NCI-H1930 (cell line): ENCODE data around the gene WDR75.
"Not testable (repeated sequence)": the region's sequence is repeated elsewhere in the genome, so short reads cannot be mapped to it uniquely, and the experiment has no call there.

Experiments used
- DNase-seq, 2 experiments: peaks; one replicate each; lab custom pipeline; 2025; lab: John Stamatoyannopoulos, UW

WDR75 gene

DNA sequence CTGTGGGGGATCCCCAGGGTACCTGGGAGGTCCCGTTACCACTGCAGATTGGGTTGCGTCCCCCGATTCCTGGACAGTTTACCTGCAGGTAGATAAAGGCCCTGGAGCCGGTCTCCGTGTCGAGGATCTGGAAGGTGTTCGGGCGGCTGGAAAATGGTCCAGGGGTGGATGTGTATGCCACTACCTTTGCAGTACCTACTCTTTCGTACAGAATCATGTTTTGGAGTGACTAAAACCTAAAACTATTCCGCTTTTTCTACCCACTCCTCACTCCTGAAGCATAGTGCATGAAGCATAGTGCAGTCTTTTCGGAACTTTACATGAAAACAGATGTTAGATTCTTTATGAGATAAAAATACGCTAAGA, 418 bp downstream of the WDR75 start:
- DNase-seq = no peak

GRCh38 chr2:189442468-189442867, 1.2 kb downstream of the WDR75 start:
- DNase-seq = no peak

DNA sequence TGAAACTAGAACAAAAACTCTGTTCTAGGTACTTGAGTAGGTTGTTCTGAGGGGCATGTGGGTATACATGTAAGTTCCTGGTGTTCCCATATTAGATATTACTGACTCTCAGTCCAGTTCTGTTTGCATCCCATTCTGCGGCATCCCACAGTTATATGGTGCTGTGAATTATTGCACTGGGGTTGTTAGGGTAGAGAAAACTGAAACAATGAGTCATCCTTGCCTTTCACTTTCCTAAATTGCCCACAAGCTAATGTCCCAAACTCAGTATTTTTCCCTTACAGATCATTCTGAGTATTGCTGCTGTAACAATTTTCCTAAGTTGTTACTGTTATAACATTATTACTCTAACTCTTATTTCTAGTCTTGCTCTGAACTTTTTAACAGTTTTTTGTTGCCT, 3.0 kb downstream of the WDR75 start:
- no peak for DNase-seq

DNA sequence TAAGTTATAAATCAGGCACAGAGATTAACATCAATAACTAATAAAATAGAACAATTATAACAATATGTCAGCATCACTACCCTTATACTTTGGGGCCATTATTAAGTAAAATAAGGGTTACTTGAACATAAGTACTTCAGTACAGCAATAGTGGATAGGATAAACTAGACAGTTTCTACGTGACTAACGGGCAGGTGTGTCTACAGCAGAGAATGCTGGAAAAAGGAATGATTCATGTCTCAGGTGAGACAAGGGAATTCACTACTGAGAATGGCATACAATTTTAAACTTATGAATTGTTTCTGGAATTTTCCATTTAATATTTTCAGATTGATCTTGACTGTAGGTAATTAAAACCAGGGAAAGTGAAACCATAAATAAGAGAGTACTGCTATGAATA, 5.5 kb downstream of the WDR75 start:
- DNase-seq = no peak

GRCh38 chr2:189454009-189454408, 12.7 kb downstream of the WDR75 start:
- DNase-seq = no peak

GRCh38 chr2:189465076-189465475, 23.8 kb downstream of the WDR75 start:
- DNase-seq = no peak

GRCh38 chr2:189465478-189465877, 24.2 kb downstream of the WDR75 start:
- no peak for DNase-seq

GRCh38 chr2:189466046-189466445, 24.8 kb downstream of the WDR75 start:
- no peak for DNase-seq

- no peak for DNase-seq
Observed at GRCh38 chr2:189466656-189467055, 25.4 kb downstream of the WDR75 start.

DNA sequence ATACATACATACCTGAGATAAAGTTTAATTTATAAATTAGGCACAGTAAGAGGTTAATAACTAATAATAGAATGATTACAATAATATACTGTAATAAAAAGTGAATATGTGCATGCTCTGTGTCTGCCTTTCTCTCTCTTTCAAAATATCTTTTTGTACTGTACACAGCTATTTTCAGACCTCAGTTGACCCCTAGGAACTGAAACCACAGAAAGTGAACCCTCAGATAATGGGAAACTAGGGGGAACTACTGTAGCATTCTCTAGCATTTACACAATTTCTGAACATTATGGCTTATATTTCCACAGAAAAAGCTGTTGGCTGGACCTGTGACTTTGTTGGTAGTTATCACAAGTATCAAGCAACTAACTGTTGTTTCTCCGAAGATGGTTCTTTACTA, 25.9 kb downstream of the WDR75 start:
- DNase-seq = no peak

GRCh38 chr2:189467593-189467992, 26.3 kb downstream of the WDR75 start:
- no peak for DNase-seq

DNA sequence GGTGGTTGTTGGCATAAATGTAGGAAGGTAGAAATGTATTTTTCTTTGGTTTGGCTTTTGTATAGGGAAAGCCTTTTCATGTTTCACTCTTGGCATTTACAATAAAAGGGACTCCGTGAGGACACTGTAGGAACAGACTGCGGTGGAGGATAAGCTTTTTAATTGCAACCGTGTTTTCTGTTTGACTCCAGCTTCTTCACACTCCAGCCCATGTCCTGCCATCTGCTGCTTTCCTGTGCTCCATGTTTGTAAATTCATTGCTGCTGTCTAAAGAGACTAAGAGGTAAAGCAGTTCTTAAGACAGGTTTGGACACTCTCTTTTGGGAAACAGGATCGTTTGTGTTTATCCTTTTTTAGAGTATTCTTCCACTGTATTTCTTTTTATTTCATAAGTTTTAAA, 33.3 kb downstream of the WDR75 start:
- no peak for DNase-seq

DNA sequence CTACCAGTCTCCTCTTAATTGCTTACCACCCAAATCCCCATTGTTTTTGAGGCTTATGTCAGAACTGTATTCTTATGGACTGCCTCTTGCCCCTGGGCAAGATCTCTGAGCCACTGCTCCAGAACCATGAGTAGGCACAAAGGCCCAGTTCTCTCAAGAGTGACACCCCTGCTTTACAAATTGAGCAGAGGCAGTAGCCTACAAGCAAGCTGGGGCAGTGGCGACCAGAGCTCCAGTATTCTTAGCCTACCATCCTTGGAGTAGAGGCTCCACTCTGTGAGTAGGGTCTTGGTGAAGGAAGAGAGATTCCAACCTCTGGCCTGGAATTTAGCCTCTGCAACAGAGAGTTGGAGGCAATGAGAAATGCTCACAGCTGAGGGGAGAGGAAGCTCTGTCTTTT, 36.5 kb downstream of the WDR75 start:
- no peak for DNase-seq

DNA sequence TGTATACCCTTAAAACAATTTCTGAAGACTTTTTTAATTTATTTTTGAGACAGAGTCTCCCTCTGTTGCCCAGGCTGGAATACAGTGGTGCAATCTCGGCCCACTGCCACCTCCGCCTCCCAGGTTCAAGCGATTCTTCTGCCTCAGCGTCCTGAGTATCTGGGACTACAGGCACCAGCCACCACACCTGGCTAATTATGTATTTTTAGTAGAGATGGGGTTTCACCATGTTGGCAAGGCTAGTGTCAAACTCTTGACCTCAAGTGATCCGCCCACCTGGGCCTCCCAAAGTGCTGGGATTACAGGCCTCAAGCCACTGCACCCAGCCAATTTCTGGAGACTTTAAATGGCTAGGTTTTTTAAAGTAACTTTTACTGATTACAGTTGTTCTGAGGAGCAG, 37.0 kb downstream of the WDR75 start:
- not testable (repeated sequence) for DNase-seq

GRCh38 chr2:189481071-189481470, 39.8 kb downstream of the WDR75 start:
- DNase-seq = no peak

DNA sequence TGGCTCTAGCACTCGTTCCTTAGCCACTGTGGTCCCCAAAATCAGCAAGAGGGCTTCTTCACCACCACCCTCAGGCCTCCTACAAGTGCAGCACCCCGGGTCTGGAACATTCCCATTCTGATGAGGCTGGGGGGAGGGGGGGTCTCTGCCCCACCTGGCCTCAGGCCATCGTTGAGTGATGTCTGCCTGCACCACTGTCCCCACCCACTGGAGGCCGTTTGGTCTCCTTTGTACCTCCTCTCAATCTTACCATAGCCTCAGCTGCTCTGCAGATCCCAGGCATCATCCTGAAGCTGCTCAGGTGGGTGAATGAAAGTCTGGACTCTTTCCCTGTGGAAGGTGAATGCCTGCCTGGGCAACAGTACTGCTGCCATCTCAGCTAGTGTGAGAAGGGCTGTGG, 42.3 kb downstream of the WDR75 start:
- DNase-seq = no peak

DNA sequence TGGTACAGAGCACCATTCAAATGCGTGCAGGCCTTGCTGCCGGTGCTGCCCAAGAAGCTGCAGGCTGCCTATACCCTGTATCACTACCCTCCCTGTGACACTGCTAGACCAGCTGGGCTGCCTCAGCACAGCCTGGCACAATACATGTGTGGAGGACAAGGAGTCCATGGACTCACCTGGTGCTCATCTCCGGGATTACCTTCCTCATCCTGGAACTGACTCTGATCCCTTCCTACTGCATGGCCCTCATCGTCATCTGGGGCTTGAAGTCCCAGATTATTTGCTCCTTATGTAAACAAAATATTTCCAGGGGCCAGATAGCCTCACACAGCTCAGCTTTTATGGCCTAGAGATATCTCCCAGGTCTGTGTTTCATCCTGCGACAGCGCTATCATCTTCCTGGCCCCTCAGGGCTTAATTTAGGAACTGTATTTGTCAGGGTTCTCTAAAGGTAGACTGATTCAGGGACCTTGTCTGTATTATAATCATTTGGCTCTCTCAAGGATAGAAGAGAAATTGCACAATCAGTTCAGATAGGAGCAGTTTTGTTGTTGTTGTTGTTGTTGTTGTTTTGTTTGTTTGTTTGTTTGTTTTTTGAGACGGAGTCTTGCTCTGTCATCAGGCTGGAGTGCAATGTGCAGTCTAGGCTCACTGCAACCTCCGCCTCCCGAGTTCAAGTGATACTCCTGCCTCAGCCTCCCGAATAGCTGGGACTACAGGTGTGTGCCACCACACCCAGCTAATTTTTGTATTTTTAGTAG, 42.9 kb downstream of the WDR75 start:
- DNase-seq = no peak

- no peak for DNase-seq
Observed at GRCh38 chr2:189485146-189485545, 43.9 kb downstream of the WDR75 start.

DNA sequence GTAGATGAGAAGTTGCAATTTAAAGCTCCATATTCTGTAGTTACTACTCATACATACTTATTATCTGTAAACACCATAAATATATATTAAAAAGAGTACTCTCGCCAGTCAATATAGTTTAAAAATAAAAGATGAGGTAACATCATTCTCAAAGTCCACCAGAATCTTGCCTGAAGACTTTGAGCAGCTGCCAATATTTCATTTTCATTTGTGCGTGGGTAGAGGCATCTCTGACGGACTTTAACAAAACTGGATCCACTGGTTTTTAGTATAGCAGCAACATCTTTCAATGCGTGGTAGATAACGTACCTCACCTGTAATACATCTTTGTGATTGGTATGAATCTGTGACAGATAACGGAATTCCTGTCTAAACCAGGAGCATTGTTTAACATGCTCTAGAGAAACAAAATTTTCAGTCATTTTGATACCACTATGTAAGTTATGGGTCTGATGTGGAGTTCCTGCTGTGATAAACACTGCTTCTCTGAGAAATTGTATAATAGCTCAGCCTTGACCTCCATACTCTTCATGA, 45.0 kb downstream of the WDR75 start:
- DNase-seq = no peak

GRCh38 chr2:189487283-189488007, 46.2 kb downstream of the WDR75 start:
- DNase-seq = no peak

DNA sequence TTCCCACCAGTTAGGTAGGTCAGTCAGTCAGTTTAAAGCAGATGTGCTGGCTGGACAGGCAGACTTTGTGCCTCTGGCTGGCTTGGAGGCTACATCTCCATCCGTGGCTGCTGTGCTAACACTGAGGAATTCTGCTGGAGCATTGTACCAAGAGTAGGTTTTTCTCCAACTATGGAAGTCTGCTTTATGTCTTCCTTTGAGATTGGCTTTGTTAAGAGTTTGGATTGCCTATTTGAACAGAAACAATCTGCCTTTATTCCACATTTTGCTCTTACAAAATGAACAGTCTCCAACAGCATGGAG, 46.7 kb downstream of the WDR75 start:
- DNase-seq = no peak

GRCh38 chr2:189492451-189492850, 51.2 kb downstream of the WDR75 start:
- DNase-seq = no peak

DNA sequence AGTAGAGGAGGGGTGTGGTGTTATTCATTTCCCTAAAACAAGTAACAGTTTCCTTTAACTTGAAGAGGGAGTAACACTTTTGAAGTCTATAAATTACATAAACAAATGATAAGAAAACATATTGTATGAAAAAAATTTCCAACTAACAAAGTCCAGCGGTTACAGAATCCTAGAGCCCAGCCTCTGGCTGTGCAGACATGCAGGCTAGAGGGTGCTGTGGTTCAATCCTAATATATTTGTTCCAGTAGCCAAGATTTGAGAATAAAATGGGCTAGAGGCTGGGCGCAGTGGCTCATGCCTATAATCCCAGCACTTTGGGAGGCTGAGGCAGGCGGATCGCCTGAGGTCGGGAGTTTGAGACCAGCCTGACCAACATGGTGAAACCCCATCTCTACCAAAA, 56.9 kb downstream of the WDR75 start:
- DNase-seq = no peak

DNA sequence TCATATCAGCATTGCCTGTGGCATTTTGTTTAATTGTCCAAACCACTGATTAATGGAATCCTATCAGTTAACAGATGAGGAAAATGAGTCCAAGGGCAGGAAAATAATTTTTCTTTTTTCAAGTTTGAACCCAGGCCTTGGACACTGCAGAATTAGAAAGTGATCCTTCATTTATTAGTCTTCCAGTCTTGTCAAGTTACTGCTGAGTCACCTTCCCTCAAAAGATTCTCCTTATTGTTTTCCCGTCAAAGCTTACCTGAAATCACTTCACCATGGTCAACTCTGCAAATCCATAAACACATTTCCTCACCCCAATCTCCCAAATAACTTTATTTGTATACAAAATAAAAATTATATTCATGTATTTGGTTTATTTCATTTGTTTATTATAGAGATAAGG, 57.9 kb downstream of the WDR75 start:
- DNase-seq = no peak
